ENCODE results near the gene STEAP3.

The STEAP3 gene

DNA sequence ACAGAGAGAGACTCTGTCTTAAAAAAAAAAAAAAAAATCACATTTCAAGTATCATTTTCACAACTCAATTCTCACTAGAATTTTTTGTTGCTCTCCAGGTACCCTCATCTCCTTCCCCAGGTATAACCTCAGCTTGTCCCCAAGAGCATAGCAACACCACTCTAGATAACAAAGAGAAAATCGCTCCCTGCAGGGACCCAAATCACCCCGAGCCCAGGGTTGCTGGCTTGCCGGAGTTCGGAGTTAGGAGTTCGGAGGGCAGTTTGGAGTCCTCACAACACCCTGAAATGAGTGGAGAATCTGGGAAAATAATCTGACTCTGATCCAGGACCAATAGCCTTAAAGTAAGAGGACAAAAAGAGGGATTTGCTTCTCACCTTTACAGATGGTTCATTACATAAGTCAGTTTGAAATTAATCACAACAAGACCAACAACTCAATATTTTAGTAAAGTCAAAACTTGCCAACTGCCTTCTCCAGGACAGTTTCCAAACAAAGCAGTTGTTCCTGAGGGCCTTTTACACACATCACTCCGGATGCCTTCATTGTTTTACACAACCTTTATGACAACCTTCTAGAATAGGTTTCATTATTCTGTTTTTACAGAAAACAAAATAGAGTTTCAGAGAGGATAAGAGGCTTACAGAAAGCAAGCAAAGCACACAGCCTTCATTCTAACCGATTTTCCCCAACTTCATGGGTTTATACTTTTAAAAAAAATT is 83.9 kb downstream of the STEAP3 start:
- TF ChIP-seq JUND (IDR thresholded peaks at IDR 0.05; ENCODE audit: low read depth) = no peak
- no peak for DNase-seq (ENCODE audit: low read depth in 1 of 2, low spot score in 1 of 2)
- in situ Hi-C loops (cut with HindIII; ENCODE audit: low pct_unique_long_range_greater_than_20kb, low sequenced_read_pairs) = no loop called here

DNA sequence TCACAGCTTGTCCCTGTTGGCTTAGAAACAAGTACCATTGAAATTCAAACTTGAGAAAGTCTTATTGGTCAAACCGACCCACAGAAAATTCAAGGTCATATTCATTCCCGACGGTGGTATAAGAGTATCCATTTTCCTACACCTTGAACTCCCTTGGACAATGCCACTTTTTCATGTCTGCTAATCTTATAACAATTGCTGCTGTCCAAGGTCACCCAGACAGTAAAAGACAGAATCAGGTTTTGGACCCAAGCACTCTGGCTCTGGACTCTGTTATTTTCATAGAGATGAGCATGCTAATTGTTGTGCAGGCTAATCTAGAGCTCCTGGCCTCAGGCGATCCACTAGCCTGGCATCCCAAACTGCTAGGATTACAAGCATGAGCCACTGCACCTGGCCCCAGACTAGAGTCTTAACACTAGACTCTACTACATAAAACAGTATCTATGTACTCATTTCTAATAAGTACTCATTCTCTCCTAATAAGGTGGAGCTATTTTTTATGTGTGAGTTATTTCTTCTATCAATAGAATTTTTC is 85.2 kb downstream of the STEAP3 start:
- in situ Hi-C loops (cut with HindIII; ENCODE audit: low pct_unique_long_range_greater_than_20kb, low sequenced_read_pairs) = no loop called here
- TF ChIP-seq JUND (IDR thresholded peaks at IDR 0.05; ENCODE audit: low read depth) = no peak
- no peak for DNase-seq (ENCODE audit: low read depth in 1 of 2, low spot score in 1 of 2)

DNA sequence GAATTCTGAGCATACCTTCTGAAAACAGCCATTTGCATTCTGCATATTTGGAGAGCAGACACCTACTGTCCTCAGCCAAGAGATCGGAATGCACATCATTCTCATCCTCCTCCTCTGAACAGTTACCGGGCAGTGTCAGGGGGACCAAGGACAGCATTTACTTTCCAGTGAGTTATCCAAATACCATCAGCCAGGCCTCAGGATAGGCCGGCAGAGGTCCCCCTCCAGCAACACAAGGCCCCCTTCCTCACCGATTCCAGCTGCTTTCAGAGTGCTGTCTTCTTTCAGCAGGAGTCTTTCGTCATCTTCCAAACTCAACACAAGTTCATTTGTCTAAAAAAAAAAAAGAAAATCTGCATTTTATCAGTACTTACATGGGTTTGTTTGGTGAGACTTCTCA is 87.7 kb downstream of the STEAP3 start:
- DNase-seq (ENCODE audit: low read depth in 1 of 2, low spot score in 1 of 2) = no peak
- in situ Hi-C loops (cut with HindIII; ENCODE audit: low pct_unique_long_range_greater_than_20kb, low sequenced_read_pairs) = no loop called here
- TF ChIP-seq JUND (IDR thresholded peaks at IDR 0.05; ENCODE audit: low read depth) = no peak

DNA sequence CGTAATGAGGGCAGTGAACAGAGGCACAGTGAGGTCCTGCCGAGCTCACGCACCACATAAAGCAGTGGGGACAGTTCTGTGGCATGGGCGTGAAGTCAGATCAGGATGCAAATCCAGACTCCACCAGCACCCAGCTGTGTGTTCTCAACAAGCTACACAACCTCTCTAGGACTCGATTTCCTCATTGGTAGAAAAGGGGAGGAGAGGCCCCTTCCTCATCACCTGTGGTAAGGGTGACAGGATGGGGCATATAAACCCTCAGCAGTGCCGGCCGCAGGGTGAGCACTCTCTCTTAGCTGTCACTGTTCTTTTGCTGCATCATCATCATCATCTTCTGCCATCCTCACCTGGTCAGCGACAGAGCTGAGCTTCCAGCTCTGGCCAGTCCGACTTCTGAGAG is 88.2 kb downstream of the STEAP3 start:
- no peak for TF ChIP-seq JUND (IDR thresholded peaks at IDR 0.05; ENCODE audit: low read depth)
- in situ Hi-C loops (cut with HindIII; ENCODE audit: low pct_unique_long_range_greater_than_20kb, low sequenced_read_pairs) = no loop called here
- DNase-seq (ENCODE audit: low read depth in 1 of 2, low spot score in 1 of 2) = no peak
